Activated CD4-positive, alpha-beta T cell treated with anti-CD3 and anti-CD28 coated beads for 1 hour (primary cell): ENCODE results near the gene TTC28.

Source experiments
- DNase-seq: peaks from one replicate; pipeline ENCODE4 v3.0.0-alpha.2; 2020

Gene TTC28

GRCh38 chr22:28252539-28252938 lies 427.1 kb downstream of the TTC28 start:
- no peak for DNase-seq

GRCh38 chr22:28250036-28250695 lies 429.5 kb downstream of the TTC28 start:
- DNase-seq, result no peak

DNA sequence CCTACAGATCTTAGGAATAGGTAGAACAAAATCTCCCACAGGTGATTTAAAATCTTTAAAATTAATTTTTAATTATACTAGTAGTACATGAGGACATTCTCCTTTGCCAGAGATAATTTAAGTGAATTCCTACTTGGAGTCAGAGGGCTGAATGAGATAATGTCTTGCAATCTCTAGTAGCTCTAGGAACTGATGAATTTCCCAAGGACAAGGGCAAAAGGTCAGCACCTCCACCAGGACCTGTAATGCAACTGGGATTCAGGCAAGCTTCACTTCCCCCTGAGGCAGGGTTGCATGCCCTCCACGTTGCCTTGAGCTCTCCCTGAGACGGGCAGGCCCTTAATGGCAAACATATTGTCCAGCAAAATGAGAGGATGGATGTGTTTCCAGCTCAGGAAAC lies 430.2 kb downstream of the TTC28 start:
- DNase-seq, result no peak

DNA sequence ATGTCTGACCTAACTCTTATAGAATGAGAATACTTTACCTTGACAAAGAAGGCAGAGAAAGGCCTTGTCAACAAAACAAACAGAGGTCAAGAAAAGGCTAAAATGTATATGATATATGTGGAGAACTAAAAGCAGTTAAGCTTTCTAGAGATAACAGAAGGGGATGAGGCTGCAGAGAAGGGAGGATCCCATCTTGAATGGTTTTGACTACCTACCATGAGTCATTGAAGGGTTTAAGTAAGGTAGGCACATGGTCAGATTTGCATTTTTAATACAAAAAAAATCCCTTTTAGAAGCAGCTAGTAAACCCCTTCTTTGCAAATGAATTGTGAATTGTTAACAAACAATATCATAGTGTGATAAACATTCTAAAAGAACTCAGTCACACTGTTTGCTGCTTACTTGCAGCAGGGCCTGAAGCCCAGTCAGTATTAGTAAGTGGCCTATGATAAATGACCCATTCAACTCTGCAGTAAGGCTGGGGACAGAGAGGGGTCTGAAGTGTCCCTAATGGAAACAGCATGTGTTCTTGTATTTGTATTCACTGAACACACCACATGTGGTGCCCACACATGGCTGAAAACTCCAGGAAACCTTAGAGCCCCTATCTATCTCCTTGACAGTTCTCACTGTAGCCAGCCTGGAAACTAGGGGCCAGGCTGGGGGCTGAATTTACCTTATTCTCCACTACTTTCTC lies 431.8 kb downstream of the TTC28 start:
- no peak for DNase-seq

DNA sequence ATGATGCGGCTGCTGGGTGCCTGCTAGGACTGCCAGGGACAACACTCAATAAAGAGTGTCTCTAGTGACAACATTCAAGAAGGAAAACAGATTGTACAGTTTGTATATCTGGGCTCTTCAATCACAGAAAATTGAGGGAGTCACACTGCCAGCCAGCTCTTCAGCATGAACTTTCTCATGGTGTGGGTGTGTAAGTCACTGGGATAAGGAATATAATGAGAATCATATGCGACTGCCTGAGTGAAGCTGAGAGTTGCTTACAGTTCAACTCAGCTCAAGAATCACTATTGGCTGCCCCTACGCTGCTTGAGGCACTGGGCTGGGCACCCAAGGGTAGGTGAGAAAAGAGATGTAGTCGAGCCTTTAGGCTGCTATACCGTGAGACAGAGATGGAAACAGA lies 432.5 kb downstream of the TTC28 start:
- no peak for DNase-seq

DNA sequence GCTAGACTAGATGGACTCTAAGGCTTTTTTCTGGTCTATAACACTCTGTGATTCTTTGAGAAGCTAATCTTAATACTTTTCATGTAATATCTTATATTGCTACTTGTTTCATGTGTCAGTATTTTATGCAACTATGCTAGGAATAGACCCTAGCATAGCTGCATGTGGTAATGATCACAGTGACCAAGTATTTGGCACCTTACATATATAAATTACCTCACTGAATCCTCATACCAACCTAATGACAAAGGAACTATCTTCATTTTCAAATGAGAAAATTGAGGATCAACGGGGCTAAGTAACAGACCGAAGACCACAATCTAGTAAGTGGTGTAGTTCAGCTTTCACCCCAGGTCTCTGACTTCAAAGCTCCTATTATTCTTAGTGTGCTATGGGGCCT lies 433.2 kb downstream of the TTC28 start:
- DNase-seq, result no peak

- DNase-seq, result no peak
Observed at GRCh38 chr22:28245579-28246224, 433.9 kb downstream of the TTC28 start.

- no peak for DNase-seq
Observed at GRCh38 chr22:28244757-28245156, 434.9 kb downstream of the TTC28 start.

- DNase-seq, result no peak
Observed at GRCh38 chr22:28243539-28243938, 436.1 kb downstream of the TTC28 start.

DNA sequence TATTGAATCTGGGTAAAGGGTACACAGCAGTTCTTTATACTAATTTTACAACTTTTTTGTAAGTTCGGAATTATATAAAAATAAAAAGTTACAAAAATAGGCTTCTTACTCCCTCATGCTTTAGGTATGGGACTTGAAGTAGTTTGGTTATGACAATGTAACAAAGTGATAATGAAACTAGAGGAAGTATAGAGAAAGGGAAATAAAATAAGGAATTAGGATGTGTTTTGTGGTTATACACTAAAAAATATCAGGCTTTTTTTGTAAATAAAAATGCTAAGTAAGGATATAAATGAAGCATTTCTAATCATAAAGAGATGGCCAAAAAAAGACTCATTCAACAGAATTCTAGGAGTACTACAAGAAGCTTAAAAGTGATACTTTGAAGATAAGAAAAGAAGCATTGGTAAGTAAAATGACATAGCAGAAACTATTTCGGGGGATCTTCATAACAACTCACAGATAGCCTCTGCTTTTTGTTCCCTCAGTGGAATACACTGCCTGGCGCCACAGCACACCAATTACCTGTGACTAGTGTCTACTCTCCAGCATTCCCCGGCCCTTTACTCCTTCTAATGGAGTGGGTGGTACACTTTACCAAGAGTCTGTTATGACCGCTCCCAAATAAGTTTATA lies 437.9 kb downstream of the TTC28 start:
- no peak for DNase-seq

- DNase-seq, result no peak
Observed at GRCh38 chr22:28239941-28240340, 439.7 kb downstream of the TTC28 start.

DNA sequence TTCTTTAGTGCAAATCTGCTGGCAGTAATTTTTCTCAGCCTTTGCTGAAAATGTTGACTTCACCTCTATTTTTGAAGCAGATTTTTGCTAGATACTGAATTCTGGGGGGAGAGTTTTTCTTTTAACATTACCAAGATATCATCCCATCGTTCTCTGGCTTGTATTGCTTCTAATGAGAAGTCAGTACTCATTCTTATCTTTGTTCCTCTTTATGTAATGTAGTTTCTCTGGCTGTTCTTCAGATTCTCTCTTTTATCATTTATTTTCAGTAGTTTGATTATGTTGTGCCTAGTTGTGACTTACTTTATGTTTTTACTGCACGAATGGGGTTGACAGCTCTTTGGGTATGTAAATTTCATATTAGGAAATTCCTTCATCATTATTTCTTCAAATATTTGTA lies 441.9 kb downstream of the TTC28 start:
- DNase-seq, result no peak

- no peak for DNase-seq
Observed at GRCh38 chr22:28237112-28237511, 442.5 kb downstream of the TTC28 start.

DNA sequence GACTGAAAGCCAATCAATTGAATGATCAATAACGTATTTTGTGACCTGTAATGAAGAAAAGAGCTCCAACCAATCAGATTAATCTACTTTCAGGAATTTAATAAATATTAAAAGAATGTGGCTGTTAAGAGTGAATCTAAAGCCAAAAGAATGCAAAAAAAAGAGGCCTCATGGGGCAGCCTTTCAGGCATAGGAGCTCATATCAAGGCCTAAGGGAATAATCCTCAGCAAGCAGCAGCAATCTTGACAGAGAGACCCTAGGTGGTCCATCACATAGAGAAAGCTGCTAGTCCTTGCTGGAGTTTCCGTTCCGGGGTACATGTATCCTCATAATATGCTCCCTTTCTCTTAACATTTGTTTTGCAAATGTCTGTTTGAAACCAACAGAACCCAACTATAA lies 447.4 kb downstream of the TTC28 start:
- DNase-seq, result no peak

DNA sequence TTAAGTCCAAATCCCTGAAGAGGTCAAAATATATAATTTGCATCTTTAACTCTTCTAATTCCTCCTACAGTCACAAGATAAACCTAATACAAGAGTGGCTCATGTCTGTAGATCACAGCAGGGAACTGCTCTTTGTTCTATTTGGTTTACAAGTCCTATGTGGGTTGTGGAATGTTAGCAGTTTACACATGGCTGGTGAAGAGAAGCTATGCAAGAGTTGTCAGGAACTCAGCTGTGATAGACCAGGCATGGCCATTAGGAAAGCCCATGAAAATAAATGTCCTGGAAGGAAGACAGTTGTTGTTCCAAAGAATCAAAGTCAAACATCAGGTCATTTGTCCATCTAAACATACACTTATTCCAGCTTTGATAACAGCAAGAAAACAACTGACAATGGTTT lies 448.2 kb downstream of the TTC28 start:
- DNase-seq, result no peak

DNA sequence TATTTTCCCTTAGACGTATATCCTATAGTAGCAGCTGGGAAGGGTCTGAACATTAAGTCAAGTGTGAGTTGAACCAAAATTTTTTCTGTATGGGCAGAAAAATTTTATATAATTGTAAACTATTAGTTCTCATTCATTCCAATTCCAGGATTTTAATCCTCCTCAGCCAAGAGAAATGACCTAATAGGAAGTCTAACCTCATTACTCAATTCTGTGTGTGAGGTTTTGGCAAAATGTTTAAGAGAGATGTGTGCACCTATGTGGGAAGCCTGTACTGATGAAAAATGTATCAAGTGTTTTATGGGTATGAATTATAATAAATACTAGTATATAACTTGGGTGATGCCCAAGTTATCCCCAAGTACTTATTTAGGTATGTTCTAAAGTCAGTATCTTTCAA lies 449.0 kb downstream of the TTC28 start:
- no peak for DNase-seq

- DNase-seq, result no peak
Observed at GRCh38 chr22:28229566-28230485, 449.8 kb downstream of the TTC28 start.

DNA sequence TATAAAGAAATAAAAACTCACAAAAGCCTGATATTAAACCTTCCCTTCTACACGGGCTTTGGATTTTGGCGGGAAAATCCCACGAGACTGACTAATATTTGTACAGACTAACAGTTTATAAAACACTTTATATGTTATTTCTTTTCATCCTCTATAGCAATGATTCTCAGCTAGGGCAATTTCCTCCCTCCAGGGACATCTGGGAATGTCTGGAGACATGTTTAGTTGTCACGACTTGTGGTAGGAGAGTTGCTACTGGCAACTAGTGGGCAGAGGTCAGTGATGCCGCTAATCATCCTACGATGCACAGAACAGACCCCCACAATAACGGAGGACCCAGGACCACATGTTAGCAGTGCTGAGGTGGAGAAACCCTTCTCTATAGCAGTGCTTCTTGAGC lies 455.8 kb downstream of the TTC28 start:
- no peak for DNase-seq

DNA sequence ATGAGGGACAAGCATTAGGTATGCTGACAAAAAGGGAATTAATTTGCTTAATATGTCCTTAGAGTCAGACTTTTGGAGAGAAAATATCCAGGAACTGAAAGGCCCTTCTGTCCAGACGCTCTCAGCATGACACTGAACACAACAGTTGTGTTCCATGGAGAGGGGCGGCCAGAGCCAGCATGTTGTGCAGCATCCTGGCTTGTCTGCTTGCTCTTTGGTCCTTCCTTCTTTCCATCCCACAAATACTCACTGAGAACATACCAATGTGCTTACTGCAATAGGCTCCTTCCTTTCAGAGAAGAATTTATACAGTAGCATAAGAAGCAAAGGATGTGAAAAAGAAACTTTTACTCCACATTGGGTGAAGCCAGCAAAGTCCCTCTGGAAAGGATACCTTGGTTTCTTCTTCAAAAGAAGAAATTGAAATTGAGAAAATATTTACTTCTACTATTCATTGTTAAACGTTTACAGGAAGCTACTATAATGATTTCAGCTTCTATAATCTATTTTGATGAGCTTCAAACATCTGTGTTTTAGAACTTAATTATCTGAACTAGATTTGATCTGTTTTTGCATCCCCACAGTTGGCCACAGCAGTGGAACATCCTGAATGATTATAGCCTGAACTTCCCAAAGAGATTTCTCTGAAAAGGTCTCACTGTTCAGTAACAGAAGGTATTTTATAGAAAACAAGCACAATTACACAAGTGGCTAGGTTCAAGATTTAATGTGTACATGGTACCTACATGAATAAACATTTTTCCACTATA lies 456.5 kb downstream of the TTC28 start:
- DNase-seq, result no peak

DNA sequence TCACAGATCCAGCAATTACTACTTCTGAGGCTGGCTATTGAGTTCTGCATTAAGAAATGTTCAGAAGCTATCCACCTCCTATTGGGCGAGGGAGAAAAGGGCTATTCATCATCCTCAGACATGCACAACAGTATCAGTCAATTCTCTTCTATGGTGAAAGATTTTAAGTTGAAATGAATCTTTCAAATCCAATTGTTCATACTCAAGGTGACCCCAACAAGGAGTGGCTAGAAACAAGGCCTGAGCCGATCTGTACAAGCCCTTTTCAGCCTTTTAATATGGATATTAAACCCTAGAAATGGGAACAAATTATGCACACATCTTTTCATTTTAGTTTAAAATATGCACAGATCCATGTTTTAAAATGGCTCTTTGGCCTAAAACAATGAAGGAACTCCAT lies 457.1 kb downstream of the TTC28 start:
- DNase-seq, result no peak

GRCh38 chr22:28222052-28222451 lies 457.6 kb downstream of the TTC28 start:
- DNase-seq, result no peak
